Hepatocyte (in vitro differentiated cells): Measurements from ENCODE around the gene CHCHD6. TPM values are rescaled to one million over a fixed set of nuclear protein-coding genes. Genes with fewer than 3 reads are reported as not detected.

Source experiments
- DNase-seq: peaks from one replicate; pipeline ENCODE4 v3.0.0-alpha.2; 2016; ENCODE audit warnings: low spot score
- H2AFZ ChIP-seq: fragments of 200-600 bp; sonication (generic); 2 replicates; pipeline ENCODE4 v1.6.0; 2016; ENCODE audit warnings: antibody characterized with exemption, mild to moderate bottlenecking
- H3K27ac ChIP-seq: fragments of 200-600 bp; sonication (generic); 2 replicates; pipeline ENCODE4 v1.5.1; 2016; ENCODE audit warnings: mild to moderate bottlenecking
- H3K27me3 ChIP-seq: fragments of 200-600 bp; sonication (generic); 2 replicates; pipeline ENCODE4 v1.6.1; 2016
- H3K36me3 ChIP-seq: fragments of 200-600 bp; sonication (generic); replicated peaks from 2 replicates; pipeline ENCODE4 v1.5.1; 2016; ENCODE audit warnings: low read depth; ENCODE audit not compliant: insufficient read depth
- H3K4me1 ChIP-seq: fragments of 200-600 bp; sonication (generic); 2 replicates; pipeline ENCODE4 v1.5.1; 2016; ENCODE audit warnings: mild to moderate bottlenecking, moderate library complexity; ENCODE audit not compliant: insufficient read depth
- H3K4me2 ChIP-seq: fragments of 200-600 bp; sonication (generic); 2 replicates; pipeline ENCODE4 v1.6.0; 2016
- H3K4me3 ChIP-seq: fragments of 200-600 bp; sonication (generic); 2 replicates; pipeline ENCODE4 v1.5.1; 2016; ENCODE audit warnings: mild to moderate bottlenecking
- H3K79me2 ChIP-seq: fragments of 200-600 bp; sonication (generic); 2 replicates; pipeline ENCODE4 v1.6.0; 2017; ENCODE audit warnings: mild to moderate bottlenecking
- H3K9me2 ChIP-seq: fragments of 200-600 bp; sonication (generic); replicated peaks from 2 replicates; pipeline ENCODE4 v1.6.0; 2017; ENCODE audit warnings: mild to moderate bottlenecking; ENCODE audit not compliant: insufficient read depth
- H3K9me3 ChIP-seq: fragments of 200-600 bp; sonication (generic); 2 replicates; pipeline ENCODE4 v1.5.1; 2016; ENCODE audit warnings: low read depth, mild to moderate bottlenecking
- H4K20me1 ChIP-seq: fragments of 200-600 bp; sonication (generic); 2 replicates; pipeline ENCODE4 v1.6.0; 2016; ENCODE audit warnings: mild to moderate bottlenecking; ENCODE audit not compliant: insufficient read depth, poor library complexity, severe bottlenecking
- CTCF ChIP-seq: fragments of 200-600 bp; sonication (generic); IDR thresholded peaks from 2 replicates; pipeline ENCODE4 v1.5.1; 2016; ENCODE audit warnings: antibody characterized with exemption, mild to moderate bottlenecking; ENCODE audit not compliant: poor library complexity
- EZH2 ChIP-seq: fragments of 200-600 bp; sonication (generic); IDR thresholded peaks from 2 replicates; pipeline ENCODE4 v1.6.1; 2016; ENCODE audit warnings: antibody characterized with exemption, mild to moderate bottlenecking, borderline replicate concordance
- EZH2phosphoT487 ChIP-seq: fragments of 200-600 bp; sonication (generic); IDR thresholded peaks from one replicate; pipeline ENCODE4 v1.6.1; 2018; ENCODE audit warnings: antibody characterized with exemption, mild to moderate bottlenecking, low read depth, moderate library complexity; ENCODE audit not compliant: unreplicated experiment, severe bottlenecking
- WGBS: methylation state at CpG from one replicate; pipeline ENCODE4 v1.1.6; 2016; ENCODE audit warnings: low lambda C conversion rate; ENCODE audit errors: missing lambda C conversion rate; 5-methylcytosine and 5-hydroxymethylcytosine counted together
- polyA plus RNA-seq: library from polyadenylated mRNA; unstranded; fragments of >200 nt; fragmentation: Nextera tagmentation; extraction: Ambion mirVana; gene quantifications from 2 replicates; pipeline ENCODE4 v1.2.1, GENCODE V29; 2016
- total RNA-seq: library from RNA; depleted of rRNA; stranded (reverse); fragments of >200 nt; gene quantifications from 2 replicates; pipeline ENCODE4 v1.2.3, GENCODE V29; 2014

Gene CHCHD6
- total and polyA plus RNA-seq, 2 experiments from 2014 or later = 13.8 to 19.7 TPM

DNA sequence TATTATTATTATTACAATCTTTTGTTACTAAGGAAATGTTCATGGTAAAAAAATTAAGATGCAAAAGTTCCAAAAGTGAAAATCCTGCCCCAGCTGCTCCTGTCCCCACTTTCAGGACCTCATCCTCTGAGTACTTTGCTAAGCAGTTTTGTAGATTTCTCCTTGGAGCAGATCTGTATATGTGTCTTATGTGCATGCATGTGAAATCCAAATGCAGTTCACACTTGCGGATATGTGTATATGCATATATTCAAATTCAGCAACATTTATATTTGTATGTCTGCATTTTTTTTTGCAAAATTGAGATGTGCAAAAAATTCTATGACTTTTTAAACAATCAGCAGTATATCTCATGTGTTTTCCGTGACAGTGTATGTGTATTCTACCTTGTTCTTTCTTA, 19.2 kb downstream of the CHCHD6 start:
- Histone ChIP-seq H3K4me1 (no peaks in the 10 kb centered on the region), H2AFZ (no peak overlapping the region), H4K20me1 (no peaks in the 10 kb centered on the region), H3K9me2 (no peaks in the 10 kb centered on the region), H3K36me3 (no peaks in the 10 kb centered on the region), H3K9me3 (no peaks in the 10 kb centered on the region), H3K79me2 (peaks cover 2% of the 10 kb centered on the region), H3K27me3 (no peaks in the 10 kb centered on the region), H3K4me2 (no peak overlapping the region), H3K27ac (no peak overlapping the region), H3K4me3 (no peak overlapping the region)
- WGBS = 98% methylated on average over 2 of the region's 2 CpGs
- TF ChIP-seq EZH2phosphoT487 (no peak), CTCF (no peak), EZH2 (no peak)
- no peak for DNase-seq

GRCh38 chr3:126723801-126724200, 19.8 kb downstream of the CHCHD6 start:
- Histone ChIP-seq H3K4me2 (no peak overlapping the region), H3K9me2 (no peaks in the 10 kb centered on the region), H2AFZ (no peak overlapping the region), H3K9me3 (no peaks in the 10 kb centered on the region), H3K79me2 (peaks cover 2% of the 10 kb centered on the region), H4K20me1 (no peaks in the 10 kb centered on the region), H3K36me3 (no peaks in the 10 kb centered on the region), H3K27ac (no peak overlapping the region), H3K4me3 (no peak overlapping the region), H3K4me1 (no peaks in the 10 kb centered on the region), H3K27me3 (no peaks in the 10 kb centered on the region)
- no peak for DNase-seq
- WGBS = 100% methylated on average over 1 of the region's 1 CpG
- TF ChIP-seq EZH2phosphoT487 = no peak
- no peak for TF ChIP-seq EZH2
- no peak for TF ChIP-seq CTCF

DNA sequence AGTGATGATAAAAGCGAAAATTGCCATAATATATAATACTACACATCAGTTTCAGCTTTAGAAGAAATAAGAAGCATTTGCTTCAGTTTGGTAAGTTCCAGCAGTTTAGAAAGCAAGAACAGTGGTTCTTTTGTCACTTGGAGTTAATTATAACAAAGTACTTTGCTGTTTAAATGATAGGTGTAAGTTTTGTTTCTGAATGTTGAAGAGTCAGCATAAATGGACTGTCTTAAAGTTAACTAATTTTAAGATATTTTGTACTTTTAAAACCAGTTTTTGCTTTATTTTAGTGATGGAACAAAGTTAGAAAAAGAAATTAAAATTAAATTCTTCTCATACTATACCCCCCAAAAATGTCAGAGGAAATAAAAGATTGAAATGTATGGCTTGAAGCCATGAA, 24.6 kb downstream of the CHCHD6 start:
- Histone ChIP-seq H4K20me1 (no peaks in the 10 kb centered on the region), H3K9me3 (no peaks in the 10 kb centered on the region), H2AFZ (no peak overlapping the region), H3K27ac (no peak overlapping the region), H3K4me2 (no peak overlapping the region), H3K9me2 (no peaks in the 10 kb centered on the region), H3K36me3 (no peaks in the 10 kb centered on the region), H3K27me3 (no peaks in the 10 kb centered on the region), H3K79me2 (no peaks in the 10 kb centered on the region), H3K4me3 (no peak overlapping the region), H3K4me1 (no peaks in the 10 kb centered on the region)
- no peak for TF ChIP-seq EZH2phosphoT487
- TF ChIP-seq EZH2 = no peak
- TF ChIP-seq CTCF = no peak
- no peak for DNase-seq
- WGBS = 97% methylated on average over 1 of the region's 1 CpG

GRCh38 chr3:126730376-126730775, 26.3 kb downstream of the CHCHD6 start:
- Histone ChIP-seq H3K36me3 (no peaks in the 10 kb centered on the region), H3K27me3 (no peaks in the 10 kb centered on the region), H3K9me3 (no peaks in the 10 kb centered on the region), H2AFZ (no peak overlapping the region), H3K4me3 (no peak overlapping the region), H3K4me2 (no peak overlapping the region), H4K20me1 (no peaks in the 10 kb centered on the region), H3K79me2 (no peaks in the 10 kb centered on the region), H3K4me1 (peaks cover 7% of the 10 kb centered on the region), H3K9me2 (no peaks in the 10 kb centered on the region), H3K27ac (no peak overlapping the region)
- 96% methylated on average over 7 of the region's 7 CpGs for WGBS
- no peak for TF ChIP-seq EZH2
- TF ChIP-seq EZH2phosphoT487 = no peak
- no peak for TF ChIP-seq CTCF
- no peak for DNase-seq
